IPS DF 4.7 (cell line): ENCODE measurements around the gene LAIR1.

ENCODE experiments used
- DNase-seq: peaks from one replicate; pipeline ENCODE4 v3.0.0-alpha.2; 2013; ENCODE audit warnings: low spot score; ENCODE audit errors: extremely low read depth

LAIR1 gene

GRCh38 chr19:54319049-54319448, 45.7 kb downstream of the LAIR1 start:
- DNase-seq = no peak

- no peak for DNase-seq
Observed at GRCh38 chr19:54317965-54318240, 46.8 kb downstream of the LAIR1 start.

DNA sequence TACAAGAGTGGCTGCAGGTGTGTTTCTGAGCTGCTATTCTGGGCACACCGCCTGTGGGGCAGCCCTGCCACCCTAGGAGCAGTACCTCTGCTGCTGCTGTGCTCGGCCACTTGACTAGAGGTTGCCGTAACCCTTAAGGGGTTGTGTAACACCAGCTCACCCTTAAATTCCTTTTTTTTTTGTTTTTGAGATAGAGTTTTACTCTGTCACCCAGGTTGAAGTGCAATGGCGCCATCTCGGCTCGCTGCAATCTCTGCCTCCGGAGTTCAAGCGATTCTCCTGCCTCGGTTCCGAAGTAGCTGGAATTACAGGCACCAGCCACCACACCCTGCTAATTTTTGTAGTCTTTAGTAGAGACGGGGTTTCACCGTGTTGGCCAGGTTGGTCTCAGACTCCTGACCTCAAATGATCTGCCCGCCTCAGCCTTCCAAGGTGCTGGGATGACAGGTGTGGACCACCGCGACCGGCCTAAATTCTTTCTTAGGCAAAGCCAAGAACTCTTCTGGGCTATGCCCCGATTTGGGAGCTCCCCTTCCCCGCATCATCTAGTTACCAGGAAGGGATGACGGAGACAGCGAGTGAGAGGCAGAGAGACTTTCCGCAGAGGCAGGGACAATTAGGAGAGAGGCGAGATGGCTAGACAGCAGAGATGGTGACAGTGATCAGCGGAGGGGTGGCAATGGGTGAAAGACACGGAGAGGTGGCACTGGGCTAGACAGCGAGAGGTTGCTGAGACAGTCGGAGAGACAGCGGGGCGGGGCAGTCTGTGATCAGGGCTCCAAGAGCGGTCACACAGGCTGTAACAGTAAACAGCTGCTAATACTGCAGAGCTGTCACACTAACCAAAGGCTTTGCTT, 47.4 kb downstream of the LAIR1 start:
- DNase-seq = no peak

GRCh38 chr19:54316746-54317107, 48.0 kb downstream of the LAIR1 start:
- peak; percentile 69 for DNase-seq

DNA sequence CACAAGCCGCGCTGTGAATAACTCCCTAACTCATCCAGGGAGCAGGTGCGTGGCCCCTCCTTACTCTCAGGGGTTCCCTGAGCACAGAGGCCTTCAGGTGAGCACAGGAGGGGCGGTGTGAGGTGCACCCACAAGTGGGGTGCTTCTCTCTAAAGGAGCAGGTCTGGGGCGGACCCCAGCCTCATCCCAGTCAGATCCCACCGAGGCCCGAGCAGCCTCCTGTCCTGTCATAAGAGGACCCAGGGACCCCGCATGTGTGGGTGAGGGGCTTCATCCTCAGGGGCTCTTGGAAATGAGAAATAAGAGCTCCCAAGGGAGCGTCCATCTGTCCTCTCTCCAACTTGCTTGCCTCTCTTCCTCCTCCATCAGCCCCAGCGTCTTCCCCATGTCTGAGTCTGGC, 48.8 kb downstream of the LAIR1 start:
- no peak for DNase-seq

GRCh38 chr19:54312436-54313377, 52.0 kb downstream of the LAIR1 start, which contains the start of gene LILRA5:
TSS of gene LILRA5 (minus strand) at chr19:54313166. CDS start at chr19:54313019, 147 bp downstream.
- DNase-seq = no peak

DNA sequence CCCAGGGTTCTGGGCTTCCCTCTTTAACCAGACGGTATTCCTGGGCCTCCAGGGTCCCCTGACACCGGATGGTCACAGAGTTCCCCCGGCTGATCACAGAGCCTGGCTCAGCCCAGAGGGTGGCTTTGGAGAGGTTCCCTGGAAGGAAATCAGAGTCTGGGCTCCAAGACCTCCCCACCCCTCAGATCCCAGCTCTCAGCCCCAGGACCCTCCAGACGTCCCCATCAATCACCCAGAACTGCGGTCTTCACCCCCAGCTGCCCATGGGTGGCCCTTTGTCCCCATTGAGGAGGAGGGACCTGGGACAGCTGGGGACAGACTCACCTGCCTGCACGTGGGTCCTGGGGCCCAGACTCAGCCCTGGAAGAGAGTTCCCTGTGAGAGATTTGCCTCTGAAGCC, 52.7 kb downstream of the LAIR1 start:
- DNase-seq = no peak

DNA sequence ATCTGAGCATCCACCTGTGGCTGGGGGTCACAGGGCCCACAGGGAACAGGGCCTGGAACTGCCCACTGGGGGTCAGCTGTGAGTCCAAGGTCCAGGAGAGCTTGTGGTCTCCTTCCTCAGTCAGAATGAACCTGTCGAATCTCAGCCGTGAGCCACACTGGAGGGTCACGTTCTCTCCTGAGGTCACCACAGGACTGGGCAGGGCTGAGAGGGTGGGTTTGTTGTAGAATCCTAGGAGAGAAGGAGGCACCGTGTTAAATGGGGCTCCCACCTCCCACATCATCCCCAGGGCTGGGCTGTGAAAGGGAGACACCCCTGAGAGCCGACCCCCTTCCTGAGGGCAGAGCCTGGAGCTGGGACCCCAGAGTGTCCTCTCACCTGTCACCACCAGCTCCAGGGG, 53.2 kb downstream of the LAIR1 start:
- no peak for DNase-seq

DNA sequence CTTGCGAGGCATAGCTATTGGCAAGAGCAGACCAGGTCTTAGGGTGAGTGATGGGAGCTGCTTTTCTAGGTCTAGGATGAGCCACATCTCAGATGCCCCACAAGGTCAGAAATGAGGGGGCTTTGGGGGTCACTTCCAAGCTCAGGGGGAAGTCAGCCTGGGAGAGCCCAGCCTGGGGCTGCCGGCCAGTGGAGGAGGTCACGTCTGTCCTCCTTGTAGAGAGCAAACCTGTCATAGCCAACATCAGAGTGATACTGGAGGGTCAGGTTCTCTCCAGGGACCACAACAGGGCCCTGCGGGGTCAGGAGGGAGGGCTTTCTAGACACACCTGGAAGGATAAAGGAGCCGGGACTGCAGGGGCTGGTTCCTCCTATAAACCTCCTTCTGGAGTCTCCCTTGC, 54.2 kb downstream of the LAIR1 start:
- DNase-seq = no peak

DNA sequence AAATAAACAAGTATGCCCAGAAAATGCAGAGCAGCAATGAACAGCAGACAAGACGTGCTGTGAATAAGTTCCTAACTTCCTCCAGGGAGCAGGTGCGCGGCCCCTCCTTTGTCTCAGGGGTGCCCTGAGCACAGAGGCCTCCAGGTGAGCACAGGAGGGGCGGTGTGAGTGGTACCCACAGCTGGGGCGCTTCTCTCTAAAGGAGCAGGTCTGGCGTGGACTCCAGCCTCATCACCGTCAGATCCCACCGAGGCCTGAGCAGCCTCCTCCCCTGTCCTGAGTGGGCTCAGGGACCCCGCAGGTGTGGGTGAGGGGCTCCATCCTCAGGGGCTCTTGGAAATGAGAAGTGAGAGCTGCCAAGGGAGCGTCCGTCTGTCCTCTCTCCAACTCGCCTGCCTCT, 54.9 kb downstream of the LAIR1 start:
- no peak for DNase-seq

- no peak for DNase-seq
Observed at GRCh38 chr19:54307389-54308020, 57.2 kb downstream of the LAIR1 start.

- no peak for DNase-seq
Observed at GRCh38 chr19:54305141-54305540, 59.6 kb downstream of the LAIR1 start.

- no peak for DNase-seq
Observed at GRCh38 chr19:54302257-54302656, 62.5 kb downstream of the LAIR1 start.
